OCI-LY3 (cell line): ENCODE results near the gene ADAD2.

Experiments used
- H2AFZ ChIP-seq: fragments of 200-600, 300-600 bp; shearing (Covaris generic); 2 replicates; pipeline ENCODE4 v1.6.0; 2014; ENCODE audit warnings: antibody characterized with exemption, low read depth, low read length
- H3K27ac ChIP-seq: fragments of 200-600, 300-600 bp; sonication (generic); 2 replicates; pipeline ENCODE4 v1.5.1; 2014; ENCODE audit warnings: mild to moderate bottlenecking, low read length, moderate library complexity, mixed read lengths
- H3K27me3 ChIP-seq: fragments of 200-600, 300-600 bp; sonication (generic); 2 replicates; pipeline ENCODE4 v1.6.1; 2014; ENCODE audit warnings: low read depth, low read length, mixed read lengths
- H3K36me3 ChIP-seq: fragments of 200-600, 300-600 bp; sonication (generic); replicated peaks from 2 replicates; pipeline ENCODE3; 2014; ENCODE audit warnings: low read depth, low read length, mixed read lengths
- H3K4me1 ChIP-seq: fragments of 300-600, 200-600 bp; sonication (generic); 2 replicates; pipeline ENCODE4 v1.6.1; 2014; ENCODE audit warnings: low read length, mixed read lengths
- H3K4me2 ChIP-seq: fragments of 200-600, 300-600 bp; sonication (generic); 2 replicates; pipeline ENCODE4 v1.6.1; 2014; ENCODE audit warnings: low read length, mixed read lengths
- H3K4me3 ChIP-seq: fragments of 300-600, 200-600 bp; sonication (generic); 2 replicates; pipeline ENCODE4 v1.5.1; 2014; ENCODE audit warnings: antibody characterized with exemption, mild to moderate bottlenecking, low read length, moderate library complexity
- H3K79me2 ChIP-seq: fragments of 300-600, 200-600 bp; shearing (Covaris generic); 2 replicates; pipeline ENCODE4 v1.6.1; 2014; ENCODE audit warnings: mild to moderate bottlenecking, low read length, mixed read lengths
- H3K9ac ChIP-seq: fragments of 300-600, 200-600 bp; shearing (Covaris generic); 2 replicates; pipeline ENCODE4 v1.6.0; 2014; ENCODE audit warnings: mild to moderate bottlenecking, low read length, moderate library complexity
- H3K9me3 ChIP-seq: fragments of 200-600, 300-600 bp; shearing (Covaris generic); 2 replicates; pipeline ENCODE4 v1.6.1; 2014; ENCODE audit warnings: low read length, mixed read lengths; ENCODE audit not compliant: insufficient read depth
- H4K20me1 ChIP-seq: fragments of 200-600, 300-600 bp; sonication (generic); 2 replicates; pipeline ENCODE4 v1.6.1; 2016; ENCODE audit warnings: low read length, mixed read lengths; ENCODE audit not compliant: insufficient read depth
- EZH2phosphoT487 ChIP-seq: fragments of 200-600 bp; shearing (Covaris generic); IDR thresholded peaks from 2 replicates; pipeline ENCODE4 v1.6.1; 2018; ENCODE audit warnings: antibody characterized with exemption, mixed run types, low read depth
- TF ChIP-seq, protein P1 (sequence below): fragments of 200-600, 300-600 bp; sonication (generic); IDR thresholded peaks from 2 replicates; pipeline ENCODE4 v1.5.1; 2014; ENCODE audit warnings: antibody characterized with exemption, low read length, low read depth

ADAD2 gene

GRCh38 chr16:84224554-84224953, 33.6 kb downstream of the ADAD2 start:
- no peaks in the 10 kb centered on the region for H3K4me1 ChIP-seq
- H3K4me2 ChIP-seq, result no peak overlapping the region
- H3K4me3 ChIP-seq, result no peak overlapping the region
- no peaks in the 10 kb centered on the region for H3K9me3 ChIP-seq
- no peak overlapping the region for H2AFZ ChIP-seq
- no peaks in the 10 kb centered on the region for H3K79me2 ChIP-seq
- no peak overlapping the region for H3K27ac ChIP-seq
- no peak overlapping the region for H3K9ac ChIP-seq
- H3K27me3 ChIP-seq, result peaks cover 13% of the 10 kb centered on the region
- TF ChIP-seq, protein P1, sequence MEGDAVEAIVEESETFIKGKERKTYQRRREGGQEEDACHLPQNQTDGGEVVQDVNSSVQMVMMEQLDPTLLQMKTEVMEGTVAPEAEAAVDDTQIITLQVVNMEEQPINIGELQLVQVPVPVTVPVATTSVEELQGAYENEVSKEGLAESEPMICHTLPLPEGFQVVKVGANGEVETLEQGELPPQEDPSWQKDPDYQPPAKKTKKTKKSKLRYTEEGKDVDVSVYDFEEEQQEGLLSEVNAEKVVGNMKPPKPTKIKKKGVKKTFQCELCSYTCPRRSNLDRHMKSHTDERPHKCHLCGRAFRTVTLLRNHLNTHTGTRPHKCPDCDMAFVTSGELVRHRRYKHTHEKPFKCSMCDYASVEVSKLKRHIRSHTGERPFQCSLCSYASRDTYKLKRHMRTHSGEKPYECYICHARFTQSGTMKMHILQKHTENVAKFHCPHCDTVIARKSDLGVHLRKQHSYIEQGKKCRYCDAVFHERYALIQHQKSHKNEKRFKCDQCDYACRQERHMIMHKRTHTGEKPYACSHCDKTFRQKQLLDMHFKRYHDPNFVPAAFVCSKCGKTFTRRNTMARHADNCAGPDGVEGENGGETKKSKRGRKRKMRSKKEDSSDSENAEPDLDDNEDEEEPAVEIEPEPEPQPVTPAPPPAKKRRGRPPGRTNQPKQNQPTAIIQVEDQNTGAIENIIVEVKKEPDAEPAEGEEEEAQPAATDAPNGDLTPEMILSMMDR, result no peak
- no peak for TF ChIP-seq EZH2phosphoT487
- H3K36me3 ChIP-seq, result no peaks in the 10 kb centered on the region
- H4K20me1 ChIP-seq, result no peaks in the 10 kb centered on the region

DNA sequence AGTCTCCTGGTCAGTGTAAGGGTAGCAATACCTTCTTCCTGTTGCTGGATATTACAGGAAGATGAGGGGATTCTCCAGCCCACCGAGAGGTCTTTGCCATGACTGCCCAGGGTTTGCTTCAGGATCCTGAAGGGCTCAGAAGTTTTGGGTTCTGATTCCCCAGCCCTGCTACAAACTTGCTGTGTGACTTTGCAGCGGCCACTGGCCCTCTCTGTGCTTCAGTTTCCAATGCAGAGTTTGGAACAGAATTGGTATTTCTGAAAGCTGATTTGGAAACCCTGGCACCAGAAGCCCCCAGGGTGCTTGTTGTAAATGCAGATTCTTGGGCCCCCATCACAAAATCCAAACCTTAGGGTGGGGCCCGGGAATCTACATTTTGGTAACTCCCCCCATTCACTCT, 34.2 kb downstream of the ADAD2 start:
- H3K36me3 ChIP-seq, result no peaks in the 10 kb centered on the region
- H2AFZ ChIP-seq, result no peak overlapping the region
- H3K27me3 ChIP-seq, result peaks cover 13% of the 10 kb centered on the region
- no peak for TF ChIP-seq EZH2phosphoT487
- TF ChIP-seq, protein P1, result no peak
- no peak overlapping the region for H3K27ac ChIP-seq
- H3K79me2 ChIP-seq, result no peaks in the 10 kb centered on the region
- H3K4me3 ChIP-seq, result no peak overlapping the region
- H3K9me3 ChIP-seq, result no peaks in the 10 kb centered on the region
- no peak overlapping the region for H3K4me2 ChIP-seq
- H4K20me1 ChIP-seq, result no peaks in the 10 kb centered on the region
- no peak overlapping the region for H3K9ac ChIP-seq
- H3K4me1 ChIP-seq, result no peaks in the 10 kb centered on the region

DNA sequence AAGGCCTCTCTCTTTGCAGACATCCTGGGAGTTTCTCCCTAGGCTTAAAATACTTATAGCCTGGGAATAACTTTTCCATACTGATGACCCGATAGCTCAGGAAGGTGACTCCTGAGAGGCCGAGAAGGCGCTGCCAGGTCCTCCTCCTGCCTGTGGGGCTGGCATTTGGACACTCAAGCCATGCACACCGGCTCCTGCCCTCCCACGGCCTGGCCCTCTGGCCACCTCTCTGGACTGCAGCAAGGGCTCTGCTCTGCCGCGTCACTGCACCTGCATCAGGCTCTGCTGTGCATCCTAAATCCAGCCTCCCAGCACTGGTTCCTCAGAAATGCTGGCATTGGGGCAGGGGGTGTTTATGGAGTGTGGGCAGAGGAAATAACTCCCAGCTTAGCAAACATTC, 34.6 kb downstream of the ADAD2 start:
- H3K9ac ChIP-seq, result no peak overlapping the region
- H4K20me1 ChIP-seq, result no peaks in the 10 kb centered on the region
- TF ChIP-seq EZH2phosphoT487, result no peak
- TF ChIP-seq, protein P1, result no peak
- peaks cover 13% of the 10 kb centered on the region for H3K27me3 ChIP-seq
- H3K4me2 ChIP-seq, result no peak overlapping the region
- no peaks in the 10 kb centered on the region for H3K79me2 ChIP-seq
- no peak overlapping the region for H2AFZ ChIP-seq
- no peaks in the 10 kb centered on the region for H3K36me3 ChIP-seq
- no peaks in the 10 kb centered on the region for H3K9me3 ChIP-seq
- H3K4me3 ChIP-seq, result no peak overlapping the region
- H3K4me1 ChIP-seq, result no peaks in the 10 kb centered on the region
- no peak overlapping the region for H3K27ac ChIP-seq

DNA sequence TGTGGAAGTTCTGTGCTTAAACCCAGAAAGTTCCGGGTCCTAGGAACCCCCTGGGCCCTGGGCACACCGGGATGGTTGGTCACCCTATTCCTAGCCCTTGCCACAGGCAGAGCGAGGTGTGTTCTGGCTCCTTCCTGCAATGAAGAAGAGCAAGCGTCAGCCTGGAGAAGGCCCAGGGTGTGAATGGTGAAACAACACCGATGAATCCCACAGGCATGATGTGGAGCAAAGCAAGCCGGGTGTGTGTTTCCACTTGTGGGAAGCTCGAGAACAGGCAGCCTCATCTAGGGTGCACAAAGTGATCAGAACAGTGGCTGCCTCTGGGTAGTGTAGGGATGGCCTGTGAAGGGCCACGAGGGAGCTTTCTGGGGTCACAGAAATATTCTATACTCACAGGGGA, 35.1 kb downstream of the ADAD2 start:
- Histone ChIP-seq H3K27ac (no peak overlapping the region), H3K4me1 (no peaks in the 10 kb centered on the region), H3K36me3 (no peaks in the 10 kb centered on the region), H3K27me3 (peaks cover 11% of the 10 kb centered on the region), H3K9me3 (no peaks in the 10 kb centered on the region), H4K20me1 (no peaks in the 10 kb centered on the region), H3K9ac (no peak overlapping the region), H3K4me3 (no peak overlapping the region), H3K79me2 (no peaks in the 10 kb centered on the region), H2AFZ (no peak overlapping the region), H3K4me2 (no peak overlapping the region)
- no peak for TF ChIP-seq EZH2phosphoT487
- TF ChIP-seq, protein P1, result no peak
